HepG2 (cell line): ENCODE measurements around the gene GNPDA1. TPM values are rescaled to one million over a fixed set of nuclear protein-coding genes. Genes with fewer than 3 reads are reported as not detected.

Experiments
- ATAC-seq: fragments of 200-7000 bp; cut with Tn5 transposase; 3 replicates; pipeline ENCODE4 v1.9.1; 2020; ENCODE audit warnings: mild to moderate bottlenecking, moderate library complexity
- BruUV-seq: library from RNA; stranded (reverse); fragments of 400-500 nt; replicated peaks from 2 replicates; lab custom pipeline; 2021; lab: Mats Ljungman, UMichigan
- CTCF ChIA-PET: fragments of 300-600 bp; formaldehyde crosslinking; extraction: SDS; loops from one replicate; lab custom pipeline; 2021; ENCODE audit warnings: low total read pairs, inconsistent platforms, low intra/inter-chr PET ratio; lab: Yijun Ruan, JAX
- POLR2A ChIA-PET: fragments of 350-600 bp; sonication (Branson Sonifier 250); formaldehyde crosslinking; loops from one replicate; lab custom pipeline; 2020; ENCODE audit warnings: antibody characterized with exemption, inconsistent platforms; lab: Yijun Ruan, JAX
- DNase-seq: peaks from one replicate; pipeline ENCODE4 v3.0.0-alpha.2; 2015; ENCODE audit warnings: low spot score
- FAIRE-seq: peaks from 3 replicates; lab custom pipeline; 2011; peaks lifted over from hg19 to GRCh38; lab: Jason Lieb, UNC
- H2AFZ ChIP-seq: one replicate; pipeline ENCODE4 v1.6.1; 2011; ENCODE audit warnings: low read length, inconsistent platforms
- H3K27ac ChIP-seq: fragments of 300-600 bp; 3 replicates; pipeline ENCODE4 v1.8.0; 2011; ENCODE audit warnings: mixed run types, mild to moderate bottlenecking, mixed read lengths, low read length, inconsistent platforms; ENCODE audit not compliant: insufficient read depth; ENCODE audit errors: extremely low read length
- H3K27me3 ChIP-seq, 2 experiments: fragments of 200-600 bp in 1 of 2; 2 replicates in 1 of 2; 3 replicates in 1 of 2; pipeline versions ENCODE4 v1.6.0 to v1.8.0; 2011; ENCODE audit warnings: low read length in 2 of 2, mild to moderate bottlenecking in 2 of 2, moderate library complexity in 2 of 2, inconsistent platforms in 1 of 2; ENCODE audit not compliant: insufficient read depth in 2 of 2, control insufficient read depth in 1 of 2
- H3K36me3 ChIP-seq, 2 experiments: fragments of 200-600 bp in 1 of 2; replicated peaks in 1 of 2; 2 replicates in 1 of 2; 3 replicates in 1 of 2; pipeline versions ENCODE4 v1.5.1 to v1.8.0; 2011; ENCODE audit warnings: low read length in 2 of 2, inconsistent platforms in 1 of 2; ENCODE audit not compliant: insufficient read depth in 2 of 2, control insufficient read depth in 1 of 2
- H3K4me1 ChIP-seq: 2 replicates; pipeline ENCODE4 v1.5.1; 2012; ENCODE audit warnings: low read length, inconsistent platforms; ENCODE audit not compliant: insufficient read depth
- H3K4me2 ChIP-seq: 2 replicates; pipeline ENCODE4 v1.6.0; 2011; ENCODE audit warnings: low read depth, low read length, inconsistent platforms
- H3K4me3 ChIP-seq, 3 experiments: fragments of 200-600 bp in 1 of 3; sonication (generic), shearing (Covaris generic) in 1 of 3; replicated peaks in 1 of 3; 2 replicates each; pipeline ENCODE4 v1.5.1; 2011 to 2016; ENCODE audit warnings: low read length in 3 of 3, inconsistent platforms in 2 of 3, low read depth in 2 of 3, mild to moderate bottlenecking in 2 of 3, control low read depth in 1 of 3, mixed read lengths in 1 of 3; ENCODE audit not compliant: insufficient read depth in 1 of 3
- H3K79me2 ChIP-seq: one replicate; pipeline ENCODE4 v1.6.1; 2011; ENCODE audit warnings: low read length, inconsistent platforms; ENCODE audit not compliant: insufficient read depth
- H3K9ac ChIP-seq: 2 replicates; pipeline ENCODE4 v1.6.0; 2011; ENCODE audit warnings: mild to moderate bottlenecking, low read depth, low read length, inconsistent platforms; ENCODE audit not compliant: insufficient read depth
- H3K9me3 ChIP-seq: 2 replicates; pipeline ENCODE4 v1.5.1; 2012; ENCODE audit warnings: mild to moderate bottlenecking, low read length
- H4K20me1 ChIP-seq: 2 replicates; pipeline ENCODE4 v1.6.0; 2011; ENCODE audit warnings: inconsistent platforms, mild to moderate bottlenecking, low read length, moderate library complexity; ENCODE audit not compliant: insufficient read depth
- GABPA ChIP-seq, 2 experiments: IDR thresholded peaks; 2 replicates each; pipeline ENCODE4 v1.6.1; 2011 to 2016; ENCODE audit warnings: low read depth in 2 of 2, low read length in 1 of 2, missing biosample characterization in 1 of 2, missing genetic modification characterization in 1 of 2
- HNRNPUL1 ChIP-seq: fragments of 200-400 bp; formaldehyde crosslinking; IDR thresholded peaks from 2 replicates; pipeline ENCODE4 v1.6.1; 2017; ENCODE audit warnings: low read depth, mild to moderate bottlenecking, low read length, moderate library complexity
- IKZF4 ChIP-seq: sonication (generic); formaldehyde crosslinking; IDR thresholded peaks from 2 replicates; pipeline ENCODE4 v1.5.1; 2020; ENCODE audit warnings: borderline replicate concordance, mild to moderate bottlenecking, low read depth, missing genetic modification reagents; ENCODE audit errors: not compliant biosample characterization
- KDM5A ChIP-seq: fragments of 200-600 bp; sonication (generic); IDR thresholded peaks from 2 replicates; pipeline ENCODE4 v1.7.0; 2018; ENCODE audit warnings: antibody characterized with exemption, mild to moderate bottlenecking, low read length, borderline replicate concordance
- RELA ChIP-seq: sonication (generic); formaldehyde crosslinking; IDR thresholded peaks from 2 replicates; pipeline ENCODE4 v1.4.0; 2020; ENCODE audit warnings: missing genetic modification reagents
- SRSF9 ChIP-seq: fragments of 200-400 bp; formaldehyde crosslinking; IDR thresholded peaks from 2 replicates; pipeline ENCODE4 v1.6.1; 2018; ENCODE audit warnings: borderline replicate concordance, mild to moderate bottlenecking, low read depth, low read length; ENCODE audit not compliant: insufficient read depth, poor library complexity, severe bottlenecking
- ZNF318 ChIP-seq: sonication (generic); formaldehyde crosslinking; IDR thresholded peaks from 2 replicates; pipeline ENCODE4 v1.4.0; 2020; ENCODE audit warnings: mild to moderate bottlenecking, missing genetic modification reagents
- ZNF577 ChIP-seq: sonication (generic); formaldehyde crosslinking; IDR thresholded peaks from 2 replicates; pipeline ENCODE4 v1.4.0; 2020; ENCODE audit warnings: mild to moderate bottlenecking, low read depth, missing genetic modification reagents, borderline replicate concordance
- ZNF773 ChIP-seq: sonication (generic); formaldehyde crosslinking; IDR thresholded peaks from 2 replicates; pipeline ENCODE4 v1.4.0; 2020; ENCODE audit warnings: missing genetic modification reagents, borderline replicate concordance
- ZNF776 ChIP-seq: sonication (generic); formaldehyde crosslinking; IDR thresholded peaks from 2 replicates; pipeline ENCODE4 v1.4.0; 2020; ENCODE audit warnings: mild to moderate bottlenecking, missing genetic modification reagents
- WGBS: methylation state at CpG from one replicate; pipeline ENCODE4 v1.1.6; 2017; ENCODE audit warnings: low lambda C conversion rate; 5-methylcytosine and 5-hydroxymethylcytosine counted together
- in situ Hi-C: cut with HindIII; loops from 2 replicates; pipeline ENCODE4 v1.10.0; 2017; ENCODE audit warnings: low pct_unique_long_range_greater_than_20kb; ENCODE audit not compliant: extremely low pct_ligation_motif_present
- intact Hi-C: fragments of 100-400 bp; cut with micrococcal nuclease; formaldehyde crosslinking; loops from one replicate; pipeline ENCODE4 v1.10.0; 2022; ENCODE audit not compliant: unreplicated experiment
- polyA plus RNA-seq, 8 experiments: library from polyadenylated mRNA; depleted of rRNA in 3 of 8; stranded (reverse) in 7 of 8; unstranded in 1 of 8; fragments of >200 nt; fragmentation: Illumina TruSeq in 4 of 8; extraction: Trizol in 4 of 8; gene quantifications; 2 replicates each; pipeline versions ENCODE4 v1.2.1 to v1.2.3, GENCODE V29; 2011 to 2016; ENCODE audit warnings: low read depth in 4 of 8, missing spikeins in 1 of 8, mixed read lengths in 1 of 8; ENCODE audit not compliant: insufficient read depth in 1 of 8
- total RNA-seq, 5 experiments: library from RNA; depleted of rRNA; stranded (reverse); fragments of >200 nt; fragmentation: Illumina TruSeq; extraction: Trizol; gene quantifications; 2 replicates each; pipeline ENCODE4 v1.2.3, GENCODE V29; 2016; ENCODE audit warnings: low read depth in 1 of 5

Gene GNPDA1
- total and polyA plus RNA-seq, 2 of the 13 experiments (the other 11 are each of a cell fraction or from before 2014, with no cell fraction given): 6.0 to 54.1 TPM

- POLR2A ChIA-PET: interaction anchor here (1.2 kb wide), 1 partner anchor 8 kb away, joined by 4 read pairs; no protein-coding TSS in a partner anchor
- FAIRE-seq (no peak), DNase-seq (no peak), ATAC-seq (no peak)
- intact Hi-C loops: no loop called here
- BruUV-seq: no TSS peak
- H3K27ac ChIP-seq: no peak overlapping the region
- H3K36me3 ChIP-seq: peaks cover 11 to 29% of the 10 kb centered on the region in 2 experiments; a peak in 4 of 5 replicates
- in situ Hi-C loops: no loop called here
- no peak overlapping the region for H3K9ac ChIP-seq
- TF ChIP-seq GABPA (IDR thresholded peaks at IDR 0.05; ENCODE audit: low read depth, low read length): no peak
- no peak for TF ChIP-seq GABPA (CRISPR knock-in tag; IDR thresholded peaks at IDR 0.05; ENCODE audit: low read depth)
- TF ChIP-seq RELA (CRISPR knock-in tag): no peak
- no peak for TF ChIP-seq SRSF9
- no peak overlapping the region for H3K4me3 ChIP-seq
- H3K4me1 ChIP-seq: peaks cover 20% of the 10 kb centered on the region
- H3K9me3 ChIP-seq: no peaks in the 10 kb centered on the region
- H4K20me1 ChIP-seq: no peaks in the 10 kb centered on the region
- no peaks in the 10 kb centered on the region for H3K79me2 ChIP-seq
- no peak overlapping the region for H3K4me2 ChIP-seq
- no peaks in the 10 kb centered on the region; a peak in 1 of 5 replicates for H3K27me3 ChIP-seq
- no peak overlapping the region for H2AFZ ChIP-seq
- CTCF ChIA-PET: no interaction called here
Observed at GRCh38 chr5:142008813-142009212, 4.0 kb downstream of the GNPDA1 start.

GRCh38 chr5:142007237-142007544 is 5.6 kb downstream of the GNPDA1 start:
- H2AFZ ChIP-seq: no peak overlapping the region
- POLR2A ChIA-PET: no interaction called here
- WGBS: 91% methylated on average over 1 of the region's 1 CpG
- BruUV-seq: no TSS peak
- H3K4me1 ChIP-seq: peaks cover 8% of the 10 kb centered on the region
- peaks cover 17 to 41% of the 10 kb centered on the region in 2 experiments for H3K36me3 ChIP-seq
- ATAC-seq: no peak
- no peaks in the 10 kb centered on the region for H3K79me2 ChIP-seq
- intact Hi-C loops: no loop called here
- in situ Hi-C loops: no loop called here
- no peak overlapping the region for H3K27ac ChIP-seq
- CTCF ChIA-PET: no interaction called here
- DNase-seq: no peak
- H4K20me1 ChIP-seq: no peaks in the 10 kb centered on the region
- H3K4me3 ChIP-seq: no peak overlapping the region
- no peak overlapping the region for H3K9ac ChIP-seq
- no peak for FAIRE-seq
- H3K9me3 ChIP-seq: no peaks in the 10 kb centered on the region
- H3K27me3 ChIP-seq: no peaks in the 10 kb centered on the region
- no peak overlapping the region for H3K4me2 ChIP-seq
- no peak for TF ChIP-seq IKZF4
- TF ChIP-seq KDM5A: no peak
- no peak for TF ChIP-seq ZNF773 (CRISPR knock-in tag)
- no peak for TF ChIP-seq ZNF577 (CRISPR knock-in tag)
- no peak for TF ChIP-seq HNRNPUL1
- TF ChIP-seq ZNF318 (CRISPR knock-in tag): no peak
- TF ChIP-seq ZNF776: no peak
